ENCODE data around the gene CDRT15. TPM values are rescaled to one million over a fixed set of nuclear protein-coding genes. Genes with fewer than 3 reads are reported as not detected.
"Not testable (repeated sequence)": the region's sequence is repeated elsewhere in the genome, so short reads cannot be mapped to it uniquely, and the experiment has no call there.

The CDRT15 gene
- not detected for total RNA-seq (ENCODE audit: unreplicated experiment)
- long read RNA-seq: 0 reads

- H3K36me3 Mint-ChIP-seq (ENCODE audit: low read depth, unreplicated experiment); DNase-seq (ENCODE audit: low spot score); H3K9me3 Mint-ChIP-seq (ENCODE audit: unreplicated experiment); H3K4me1 Mint-ChIP-seq (ENCODE audit: unreplicated experiment); H3K27ac Mint-ChIP-seq (ENCODE audit: unreplicated experiment); H3K4me3 Mint-ChIP-seq (ENCODE audit: unreplicated experiment); H3K27me3 Mint-ChIP-seq (ENCODE audit: unreplicated experiment): not testable (repeated sequence)
Observed at GRCh38 chr17:14236762-14237161, at the start of gene CDRT15. TSS of gene CDRT15 (minus strand) at chr17:14236862. CDS start at chr17:14236833, 29 bp downstream.

- Mint-ChIP-seq H3K27ac (ENCODE audit: unreplicated experiment) (no peak overlapping the region), H3K27me3 (ENCODE audit: unreplicated experiment) (peaks cover under 1% of the 10 kb centered on the region), H3K4me1 (ENCODE audit: unreplicated experiment) (no peaks in the 10 kb centered on the region), H3K9me3 (ENCODE audit: unreplicated experiment) (no peaks in the 10 kb centered on the region), H3K4me3 (ENCODE audit: unreplicated experiment) (no peak overlapping the region), H3K36me3 (ENCODE audit: low read depth, unreplicated experiment) (no peaks in the 10 kb centered on the region)
- no peak for TF ChIP-seq CTCF (IDR thresholded peaks at IDR 0.05; ENCODE audit: unreplicated experiment)
- no peak for DNase-seq (ENCODE audit: low spot score)
Observed at GRCh38 chr17:14282726-14283125, 46.1 kb upstream of the CDRT15 start.

GRCh38 chr17:14281530-14281929, 44.9 kb upstream of the CDRT15 start:
- H3K27me3 Mint-ChIP-seq (ENCODE audit: unreplicated experiment): peaks cover 3% of the 10 kb centered on the region
- no peaks in the 10 kb centered on the region for H3K9me3 Mint-ChIP-seq (ENCODE audit: unreplicated experiment)
- no peak for TF ChIP-seq CTCF (IDR thresholded peaks at IDR 0.05; ENCODE audit: unreplicated experiment)
- H3K27ac Mint-ChIP-seq (ENCODE audit: unreplicated experiment): no peak overlapping the region
- H3K4me1 Mint-ChIP-seq (ENCODE audit: unreplicated experiment): no peaks in the 10 kb centered on the region
- no peak overlapping the region for H3K4me3 Mint-ChIP-seq (ENCODE audit: unreplicated experiment)
- no peaks in the 10 kb centered on the region for H3K36me3 Mint-ChIP-seq (ENCODE audit: low read depth, unreplicated experiment)
- no peak for DNase-seq (ENCODE audit: low spot score)

GRCh38 chr17:14276535-14277250, 40.0 kb upstream of the CDRT15 start:
- TF ChIP-seq CTCF (IDR thresholded peaks at IDR 0.05; ENCODE audit: unreplicated experiment): no peak
- no peaks in the 10 kb centered on the region for H3K9me3 Mint-ChIP-seq (ENCODE audit: unreplicated experiment)
- no peaks in the 10 kb centered on the region for H3K36me3 Mint-ChIP-seq (ENCODE audit: low read depth, unreplicated experiment)
- peaks cover 3% of the 10 kb centered on the region for H3K27me3 Mint-ChIP-seq (ENCODE audit: unreplicated experiment)
- H3K4me3 Mint-ChIP-seq (ENCODE audit: unreplicated experiment): no peak overlapping the region
- peaks cover 2% of the 10 kb centered on the region for H3K4me1 Mint-ChIP-seq (ENCODE audit: unreplicated experiment)
- H3K27ac Mint-ChIP-seq (ENCODE audit: unreplicated experiment): no peak overlapping the region
- no peak for DNase-seq (ENCODE audit: low spot score)

GRCh38 chr17:14270508-14270907, 33.8 kb upstream of the CDRT15 start:
- Mint-ChIP-seq H3K36me3 (ENCODE audit: low read depth, unreplicated experiment) (no peaks in the 10 kb centered on the region), H3K27ac (ENCODE audit: unreplicated experiment) (no peak overlapping the region), H3K4me1 (ENCODE audit: unreplicated experiment) (no peaks in the 10 kb centered on the region), H3K27me3 (ENCODE audit: unreplicated experiment) (no peaks in the 10 kb centered on the region), H3K9me3 (ENCODE audit: unreplicated experiment) (no peaks in the 10 kb centered on the region), H3K4me3 (ENCODE audit: unreplicated experiment) (no peak overlapping the region)
- no peak for DNase-seq (ENCODE audit: low spot score)
- no peak for TF ChIP-seq CTCF (IDR thresholded peaks at IDR 0.05; ENCODE audit: unreplicated experiment)

Measured in endothelial cell (in vitro differentiated cells).